CD8-positive, alpha-beta memory T cell (primary cell): ENCODE measurements around the gene SLC16A13. TPM values are rescaled to one million over a fixed set of nuclear protein-coding genes. Genes with fewer than 3 reads are reported as not detected.

Experiments used
- CTCF ChIA-PET: fragments of 350-600 bp; sonication (Branson Sonifier 250); formaldehyde crosslinking; loops from one replicate; lab custom pipeline; 2021; ENCODE audit warnings: antibody characterized with exemption; lab: Charles Lee
- POLR2A ChIA-PET: fragments of 350-600 bp; sonication (Branson Sonifier 250); formaldehyde crosslinking; loops from one replicate; lab custom pipeline; 2021; ENCODE audit warnings: antibody characterized with exemption; lab: Charles Lee
- DNase-seq, 5 donors: peaks; one replicate each; pipeline versions ENCODE4 v3.0.0 to v3.0.0-alpha.2; 2020 to 2022; ENCODE audit warnings: mixed read lengths in 1 of 5
- H3K27ac ChIP-seq: one replicate; pipeline ENCODE4 v1.7.0; 2013; ENCODE audit warnings: low read depth, mild to moderate bottlenecking, low read length, moderate library complexity
- H3K27me3 ChIP-seq: 2 replicates; pipeline ENCODE4 v1.7.0; 2013; ENCODE audit warnings: low read length, mild to moderate bottlenecking; ENCODE audit not compliant: insufficient read depth, poor library complexity, severe bottlenecking
- H3K36me3 ChIP-seq: 2 replicates; pipeline ENCODE4 v1.7.0; 2013; ENCODE audit warnings: mild to moderate bottlenecking, low read length, moderate library complexity; ENCODE audit not compliant: insufficient read depth
- H3K4me1 ChIP-seq: 2 replicates; pipeline ENCODE4 v1.7.0; 2013; ENCODE audit warnings: mild to moderate bottlenecking, low read length, moderate library complexity; ENCODE audit not compliant: insufficient read depth
- H3K4me3 ChIP-seq: 2 replicates; pipeline ENCODE4 v1.7.0; 2013; ENCODE audit warnings: mild to moderate bottlenecking, low read length
- H3K9me3 ChIP-seq: 2 replicates; pipeline ENCODE4 v1.7.0; 2013; ENCODE audit warnings: mild to moderate bottlenecking, low read length
- H3K27ac Mint-ChIP-seq, 8 donors: one replicate each; pipeline ENCODE4 v1.8.0; 2020 to 2021; ENCODE audit warnings: mixed read lengths in 8 of 8, mild to moderate bottlenecking in 6 of 8, inconsistent platforms in 3 of 8, moderate library complexity in 3 of 8
- H3K27me3 Mint-ChIP-seq, 2 donors: one replicate each; pipeline ENCODE4 v1.8.0; 2020 to 2021; ENCODE audit warnings: mixed read lengths in 2 of 2, mild to moderate bottlenecking in 1 of 2, moderate library complexity in 1 of 2
- H3K36me3 Mint-ChIP-seq, 3 donors: one replicate each; pipeline ENCODE4 v1.8.0; 2020 to 2021; ENCODE audit warnings: mixed read lengths in 3 of 3, inconsistent platforms in 1 of 3, mild to moderate bottlenecking in 1 of 3
- H3K4me1 Mint-ChIP-seq, 3 donors: one replicate each; pipeline ENCODE4 v1.8.0; 2020 to 2021; ENCODE audit warnings: mixed read lengths in 3 of 3, inconsistent platforms in 1 of 3, mild to moderate bottlenecking in 1 of 3
- H3K4me3 Mint-ChIP-seq, 7 donors: one replicate each; pipeline ENCODE4 v1.8.0; 2020 to 2021; ENCODE audit warnings: mixed read lengths in 7 of 7, mild to moderate bottlenecking in 6 of 7, moderate library complexity in 4 of 7, inconsistent platforms in 2 of 7
- H3K9me3 Mint-ChIP-seq, 5 donors: one replicate each; pipeline ENCODE4 v1.8.0; 2020 to 2022; ENCODE audit warnings: mixed read lengths in 5 of 5, mild to moderate bottlenecking in 3 of 5, moderate library complexity in 2 of 5, inconsistent platforms in 1 of 5
- polyA plus RNA-seq: library from polyadenylated mRNA; unstranded; fragments of 300-500 nt; fragmentation: Illumina TruSeq; gene quantifications from one replicate; pipeline ENCODE4 v1.2.3, GENCODE V29; 2021
- total RNA-seq, 2 experiments: library from RNA; stranded (reverse); gene quantifications; one replicate each; pipeline ENCODE4 v1.2.3, GENCODE V29; 2021

SLC16A13 gene
- total and polyA plus RNA-seq, 3 experiments from 2014 or later = 1.4 to 8.1 (median 7.7) TPM

GRCh38 chr17:7024402-7024785 is 11.4 kb upstream of the SLC16A13 start:
- Mint-ChIP-seq H3K27me3 (peaks cover 0 to 5% of the 10 kb centered on the region in 2 donors), H3K9me3 (no peaks in the 10 kb centered on the region), H3K4me3 (peak overlapping the region in 1 of 7 donors; percentile 65), H3K27ac (peak overlapping the region in 5 of 8 donors; percentile 17 to 89 (median 34)), H3K36me3 (no peaks in the 10 kb centered on the region), H3K4me1 (peaks cover 36 to 43% (median 39%) of the 10 kb centered on the region in 3 donors)
- no peak for DNase-seq
- Histone ChIP-seq H3K4me1 (peaks cover 32% of the 10 kb centered on the region), H3K27ac (no peak overlapping the region), H3K27me3 (no peaks in the 10 kb centered on the region), H3K9me3 (no peaks in the 10 kb centered on the region), H3K4me3 (no peak overlapping the region), H3K36me3 (no peaks in the 10 kb centered on the region)
- ChIA-PET POLR2A (interaction anchor here (0.8 to 2.8 kb wide), 3 partner anchors 11 to 27 kb away, joined by 5 to 12 read pairs (median 7); partner anchors contain the start of gene SLC16A13), CTCF (interaction anchor here (0.9 to 4.3 kb wide), 2 partner anchors 21 to 180 kb away, joined by 3 to 23 read pairs; no protein-coding TSS in a partner anchor)

GRCh38 chr17:7025245-7025644 is 10.6 kb upstream of the SLC16A13 start:
- CTCF ChIA-PET = interaction anchor here (0.6 to 0.9 kb wide), 4 partner anchors 10 to 668 kb away, joined by 3 to 5 read pairs (median 3); partner anchors contain the start of gene SLC16A13
- Mint-ChIP-seq H3K27ac (peak overlapping the region in 1 of 8 donors; percentile 69), H3K4me1 (peaks cover 45 to 52% (median 47%) of the 10 kb centered on the region in 3 donors), H3K27me3 (peaks cover 0 to 5% of the 10 kb centered on the region in 2 donors), H3K36me3 (no peaks in the 10 kb centered on the region), H3K4me3 (peak overlapping the region in 1 of 7 donors; percentile 50), H3K9me3 (no peaks in the 10 kb centered on the region)
- no peak overlapping the region for H3K27ac ChIP-seq
- H3K36me3 ChIP-seq = no peaks in the 10 kb centered on the region
- no peak for DNase-seq
- H3K9me3 ChIP-seq = no peaks in the 10 kb centered on the region
- H3K4me1 ChIP-seq = peaks cover 41% of the 10 kb centered on the region
- H3K4me3 ChIP-seq = no peak overlapping the region
- H3K27me3 ChIP-seq = no peaks in the 10 kb centered on the region
- POLR2A ChIA-PET = interaction anchor here (0.6 to 2.8 kb wide), 2 partner anchors 10 to 272 kb away, joined by 4 to 12 read pairs; partner anchors contain the start of gene SLC16A13

DNA sequence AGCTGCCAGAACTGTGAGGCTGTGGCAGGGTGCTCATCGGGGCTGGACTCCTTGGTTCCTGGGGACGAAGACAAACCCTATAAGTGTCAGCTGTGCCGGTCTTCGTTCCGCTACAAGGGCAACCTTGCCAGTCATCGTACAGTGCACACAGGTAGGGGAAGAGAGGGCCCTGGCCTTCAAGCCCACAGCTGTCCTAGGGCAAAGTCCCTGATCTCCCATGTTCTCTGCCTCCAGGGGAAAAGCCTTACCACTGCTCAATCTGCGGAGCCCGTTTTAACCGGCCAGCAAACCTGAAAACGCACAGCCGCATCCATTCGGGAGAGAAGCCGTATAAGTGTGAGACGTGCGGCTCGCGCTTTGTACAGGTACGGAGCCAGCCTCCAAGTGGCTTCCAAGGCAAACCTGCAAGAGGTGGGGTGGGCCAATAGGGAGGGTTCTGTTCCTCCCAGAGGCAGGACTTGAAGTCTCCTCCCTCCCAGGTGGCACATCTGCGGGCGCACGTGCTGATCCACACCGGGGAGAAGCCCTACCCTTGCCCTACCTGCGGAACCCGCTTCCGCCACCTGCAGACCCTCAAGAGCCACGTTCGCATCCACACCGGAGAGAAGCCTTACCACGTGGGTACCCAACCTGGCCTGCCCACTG is 9.2 kb upstream of the SLC16A13 start:
- H3K27ac Mint-ChIP-seq = no peak overlapping the region
- POLR2A ChIA-PET = interaction anchor here (0.7 kb wide), 1 partner anchor 9 kb away, joined by 3 read pairs; the partner anchor contains the start of gene SLC16A13
- CTCF ChIA-PET = interaction anchor here (1.5 kb wide), 1 partner anchor 19 kb away, joined by 3 read pairs; no protein-coding TSS in a partner anchor

DNA sequence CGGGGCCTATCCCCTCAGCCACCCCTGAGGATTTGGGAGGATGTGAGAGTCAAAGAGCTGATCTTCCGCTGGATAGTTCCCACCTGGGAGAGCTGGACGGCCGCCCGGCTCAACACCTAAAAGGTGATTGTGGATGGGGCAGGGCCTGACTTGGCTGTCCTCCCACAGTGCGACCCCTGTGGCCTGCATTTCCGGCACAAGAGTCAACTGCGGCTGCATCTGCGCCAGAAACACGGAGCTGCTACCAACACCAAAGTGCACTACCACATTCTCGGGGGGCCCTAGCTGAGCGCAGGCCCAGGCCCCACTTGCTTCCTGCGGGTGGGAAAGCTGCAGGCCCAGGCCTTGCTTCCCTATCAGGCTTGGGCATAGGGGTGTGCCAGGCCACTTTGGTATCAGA is 8.5 kb upstream of the SLC16A13 start:
- ChIA-PET POLR2A (interaction anchor here (0.7 kb wide), 1 partner anchor 9 kb away, joined by 3 read pairs; the partner anchor contains the start of gene SLC16A13), CTCF (interaction anchor here (0.9 to 1.5 kb wide), 2 partner anchors 18 to 23 kb away, joined by 3 to 4 read pairs; no protein-coding TSS in a partner anchor)
- Histone ChIP-seq H3K27me3 (no peaks in the 10 kb centered on the region), H3K4me3 (no peak overlapping the region), H3K27ac (no peak overlapping the region), H3K4me1 (peaks cover 44% of the 10 kb centered on the region), H3K9me3 (no peaks in the 10 kb centered on the region), H3K36me3 (no peaks in the 10 kb centered on the region)
- H3K27me3 Mint-ChIP-seq = peaks cover 0 to 5% of the 10 kb centered on the region in 2 donors
- no peaks in the 10 kb centered on the region for H3K9me3 Mint-ChIP-seq
- no peaks in the 10 kb centered on the region for H3K36me3 Mint-ChIP-seq
- H3K4me3 Mint-ChIP-seq = no peak overlapping the region
- no peak overlapping the region for H3K27ac Mint-ChIP-seq
- no peak for DNase-seq
- H3K4me1 Mint-ChIP-seq = peaks cover 33 to 49% (median 44%) of the 10 kb centered on the region in 3 donors

More for the DNA sequence above, 9.2 kb upstream of the SLC16A13 start:
- Histone ChIP-seq H3K27me3 (no peaks in the 10 kb centered on the region), H3K4me1 (peaks cover 44% of the 10 kb centered on the region), H3K4me3 (no peak overlapping the region), H3K27ac (no peak overlapping the region), H3K9me3 (no peaks in the 10 kb centered on the region), H3K36me3 (no peaks in the 10 kb centered on the region)
- H3K27me3 Mint-ChIP-seq = peaks cover 0 to 5% of the 10 kb centered on the region in 2 donors
- no peaks in the 10 kb centered on the region for H3K36me3 Mint-ChIP-seq
- H3K9me3 Mint-ChIP-seq = no peaks in the 10 kb centered on the region
- H3K4me3 Mint-ChIP-seq = no peak overlapping the region
- DNase-seq = no peak
- H3K4me1 Mint-ChIP-seq = peaks cover 35 to 53% (median 48%) of the 10 kb centered on the region in 3 donors

DNA sequence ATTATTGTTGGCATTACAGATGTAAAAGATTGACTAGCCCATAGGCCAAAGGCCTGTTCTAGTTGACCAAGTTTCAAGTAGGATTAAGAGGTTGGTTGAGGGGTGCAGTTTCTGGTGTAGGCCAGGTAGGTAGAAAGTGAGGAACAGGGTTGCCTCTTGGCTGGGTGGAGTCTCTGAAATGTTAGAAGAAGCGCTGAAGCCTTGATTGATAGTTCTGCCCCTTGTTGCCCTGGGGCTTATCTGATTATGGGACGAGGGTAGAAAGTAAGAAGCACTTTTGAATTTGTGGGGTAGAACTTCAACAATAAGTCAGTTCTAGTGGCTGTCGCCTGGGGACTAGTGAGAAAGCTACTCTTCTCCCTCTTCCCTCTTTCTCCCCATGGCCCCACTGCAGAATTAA is 6.7 kb upstream of the SLC16A13 start:
- H3K4me3 ChIP-seq = no peak overlapping the region

GRCh38 chr17:7029659-7030058 is 6.2 kb upstream of the SLC16A13 start:
- H3K27ac Mint-ChIP-seq = peak overlapping the region in 7 of 8 donors; percentile 47 to 88 (median 78)
- H3K4me3 Mint-ChIP-seq = peak overlapping the region; percentile 53 to 82 (median 62)
- peak overlapping the region; percentile 59 for H3K4me3 ChIP-seq
- POLR2A ChIA-PET = no interaction called here
- no peaks in the 10 kb centered on the region for H3K36me3 ChIP-seq
- no peaks in the 10 kb centered on the region for H3K27me3 ChIP-seq
- H3K27ac ChIP-seq = no peak overlapping the region
- CTCF ChIA-PET = interaction anchor here (1.6 kb wide), 1 partner anchor 16 kb away, joined by 3 read pairs; no protein-coding TSS in a partner anchor
- H3K27me3 Mint-ChIP-seq = no peaks in the 10 kb centered on the region
- H3K4me1 Mint-ChIP-seq = peaks cover 37 to 45% (median 38%) of the 10 kb centered on the region in 3 donors
- no peaks in the 10 kb centered on the region for H3K9me3 ChIP-seq
- no peaks in the 10 kb centered on the region for H3K36me3 Mint-ChIP-seq
- H3K9me3 Mint-ChIP-seq = peaks cover 0 to 2% (median 0%) of the 10 kb centered on the region in 5 donors
- peaks cover 52% of the 10 kb centered on the region for H3K4me1 ChIP-seq
- DNase-seq = peak in 2 of 5 donors; percentile 29 to 39

More for the DNA sequence above, 6.7 kb upstream of the SLC16A13 start:
- DNase-seq = no peak
- no peaks in the 10 kb centered on the region for H3K36me3 ChIP-seq
- Mint-ChIP-seq H3K4me1 (peaks cover 32 to 45% (median 35%) of the 10 kb centered on the region in 3 donors), H3K27me3 (no peaks in the 10 kb centered on the region), H3K36me3 (no peaks in the 10 kb centered on the region), H3K4me3 (peak overlapping the region in 2 of 7 donors; percentile 62 to 64), H3K27ac (peak overlapping the region in 4 of 8 donors; percentile 15 to 73 (median 32)), H3K9me3 (peaks cover 0 to 2% (median 0%) of the 10 kb centered on the region in 5 donors)
- peaks cover 48% of the 10 kb centered on the region for H3K4me1 ChIP-seq
- H3K27me3 ChIP-seq = no peaks in the 10 kb centered on the region
- POLR2A ChIA-PET = no interaction called here
- H3K9me3 ChIP-seq = no peaks in the 10 kb centered on the region
- CTCF ChIA-PET = interaction anchor here (1.6 kb wide), 1 partner anchor 17 kb away, joined by 3 read pairs; no protein-coding TSS in a partner anchor
- no peak overlapping the region for H3K27ac ChIP-seq

- Mint-ChIP-seq H3K36me3 (peaks cover 0 to 6% (median 0%) of the 10 kb centered on the region in 3 donors), H3K27ac (peak overlapping the region; percentile 95 to 99 (median 98)), H3K4me1 (peaks cover 52 to 72% (median 55%) of the 10 kb centered on the region in 3 donors), H3K27me3 (no peaks in the 10 kb centered on the region), H3K4me3 (peak overlapping the region; percentile 86 to 98 (median 94)), H3K9me3 (peaks cover 0 to 2% (median 0%) of the 10 kb centered on the region in 5 donors)
- ChIA-PET POLR2A (interaction anchor here (0.5 to 1.6 kb wide), 14 partner anchors 11 to 1175 kb away, joined by 3 to 21 read pairs (median 4); partner anchors contain the start of genes ACADVL, AURKB, DLG4 and DVL2), CTCF (interaction anchor here (0.7 to 3.3 kb wide), 11 partner anchors 10 to 192 kb away, joined by 3 to 14 read pairs (median 5); partner anchors contain the start of gene BCL6B)
- Histone ChIP-seq H3K4me3 (peak overlapping the region; percentile 99), H3K36me3 (no peaks in the 10 kb centered on the region), H3K27ac (peak overlapping the region; percentile 98), H3K4me1 (peaks cover 58% of the 10 kb centered on the region), H3K9me3 (no peaks in the 10 kb centered on the region), H3K27me3 (no peaks in the 10 kb centered on the region)
- DNase-seq = peak in 4 of 5 donors; percentile 32 to 67 (median 65)
Observed at GRCh38 chr17:7034955-7035590, 742 bp upstream of the SLC16A13 start.
